VCaP (cell line): ENCODE results near the gene CRIP2.

Source experiments
- H3K27ac ChIP-seq: fragments of 450-650 bp; 2 replicates; pipeline ENCODE4 v1.5.1; 2017
- TF ChIP-seq, protein P1 (sequence below): fragments of 450-650 bp; conservative IDR thresholded peaks from 2 replicates; pipeline ENCODE4 v1.5.1; 2017; ENCODE audit warnings: mild to moderate bottlenecking, moderate library complexity

CRIP2 gene

DNA sequence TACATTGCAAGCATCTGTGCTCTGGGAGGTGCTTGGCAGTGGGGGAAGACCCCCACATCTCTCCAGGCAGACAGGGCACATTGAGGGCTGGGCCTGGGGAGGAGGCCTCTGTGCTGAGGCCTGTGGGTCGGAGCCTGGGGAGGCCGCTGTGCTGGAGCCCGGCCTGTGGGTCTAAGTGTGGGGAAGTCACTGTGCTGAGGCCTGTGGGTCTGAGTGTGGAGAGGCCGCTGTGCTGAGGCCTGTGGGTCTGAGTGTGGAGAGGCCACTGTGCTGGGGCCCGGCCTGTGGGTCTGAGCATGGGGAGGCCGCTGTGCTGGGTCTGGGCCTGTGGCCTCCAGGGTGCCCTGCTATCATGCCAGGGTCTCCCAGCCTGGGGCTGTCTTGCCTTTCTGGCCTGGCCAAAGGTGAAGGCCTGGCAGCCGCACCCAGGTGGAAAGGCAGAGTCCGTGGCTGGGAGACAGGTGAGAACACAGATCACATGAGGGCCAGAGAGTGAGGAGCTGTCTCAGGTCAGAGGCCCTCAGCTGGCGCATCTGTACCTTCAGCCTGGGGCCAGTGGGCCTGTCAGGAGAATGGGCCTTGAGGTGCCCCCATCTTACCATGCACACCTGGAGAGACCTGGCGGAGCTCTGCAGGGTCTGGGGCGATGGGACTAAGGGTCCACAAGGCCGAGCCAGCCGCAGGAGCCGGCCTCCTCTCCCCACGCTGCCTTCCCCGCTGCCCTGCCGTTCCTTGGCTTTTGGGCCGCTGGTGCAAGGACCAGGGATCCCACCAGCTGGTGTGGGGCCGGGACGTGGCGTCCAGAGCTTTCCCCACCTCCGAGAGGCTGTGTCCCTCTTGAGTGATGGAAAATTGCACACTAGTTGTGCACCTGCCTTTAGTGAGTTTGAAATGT, 18.6 kb upstream of the CRIP2 start:
- H3K27ac ChIP-seq: no peak overlapping the region
- TF ChIP-seq, protein P1, sequence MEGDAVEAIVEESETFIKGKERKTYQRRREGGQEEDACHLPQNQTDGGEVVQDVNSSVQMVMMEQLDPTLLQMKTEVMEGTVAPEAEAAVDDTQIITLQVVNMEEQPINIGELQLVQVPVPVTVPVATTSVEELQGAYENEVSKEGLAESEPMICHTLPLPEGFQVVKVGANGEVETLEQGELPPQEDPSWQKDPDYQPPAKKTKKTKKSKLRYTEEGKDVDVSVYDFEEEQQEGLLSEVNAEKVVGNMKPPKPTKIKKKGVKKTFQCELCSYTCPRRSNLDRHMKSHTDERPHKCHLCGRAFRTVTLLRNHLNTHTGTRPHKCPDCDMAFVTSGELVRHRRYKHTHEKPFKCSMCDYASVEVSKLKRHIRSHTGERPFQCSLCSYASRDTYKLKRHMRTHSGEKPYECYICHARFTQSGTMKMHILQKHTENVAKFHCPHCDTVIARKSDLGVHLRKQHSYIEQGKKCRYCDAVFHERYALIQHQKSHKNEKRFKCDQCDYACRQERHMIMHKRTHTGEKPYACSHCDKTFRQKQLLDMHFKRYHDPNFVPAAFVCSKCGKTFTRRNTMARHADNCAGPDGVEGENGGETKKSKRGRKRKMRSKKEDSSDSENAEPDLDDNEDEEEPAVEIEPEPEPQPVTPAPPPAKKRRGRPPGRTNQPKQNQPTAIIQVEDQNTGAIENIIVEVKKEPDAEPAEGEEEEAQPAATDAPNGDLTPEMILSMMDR: no peak

DNA sequence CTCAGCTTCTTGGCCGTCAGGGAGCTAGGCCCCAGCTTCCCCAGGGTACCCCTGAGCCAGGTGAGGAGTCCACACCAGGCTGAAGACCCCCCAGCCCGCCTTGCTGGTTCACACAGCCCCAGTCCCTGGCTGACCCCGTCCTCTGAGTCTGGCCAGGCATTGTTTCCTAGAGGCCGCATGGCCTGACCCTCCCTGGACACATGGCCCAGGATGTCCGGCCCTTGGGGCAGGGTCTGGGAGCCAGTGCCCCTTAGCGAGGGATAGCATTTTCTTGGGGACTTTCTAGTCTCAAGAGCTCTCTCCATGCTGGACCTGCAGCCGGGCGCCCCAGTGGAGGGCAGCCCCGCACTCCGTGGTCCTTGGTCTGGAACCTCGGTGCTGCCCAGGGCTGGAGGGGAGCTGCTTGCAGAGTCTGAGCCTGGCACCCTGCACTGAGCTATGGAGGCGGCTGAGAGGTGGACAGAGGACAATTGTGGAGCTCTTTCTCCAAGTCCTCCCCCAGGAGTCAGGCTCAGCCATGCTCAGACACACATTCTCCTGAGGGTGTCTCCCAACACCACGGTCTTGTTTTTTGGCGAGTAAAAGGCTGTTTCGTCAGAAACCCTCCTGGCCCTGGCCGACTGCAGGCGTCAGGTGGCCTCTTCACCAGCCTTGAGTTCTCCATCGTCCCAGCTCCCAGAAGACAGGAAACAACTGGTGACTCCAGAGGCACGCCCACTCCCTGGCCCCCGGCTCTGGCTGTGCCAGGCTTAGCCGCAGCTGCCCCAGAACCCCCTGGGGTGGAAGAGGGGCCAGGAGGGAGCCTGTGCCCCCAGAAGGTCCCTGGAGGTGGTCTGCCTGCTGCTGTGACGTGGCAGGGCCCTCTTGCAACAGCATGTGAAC, 17.6 kb upstream of the CRIP2 start:
- H3K27ac ChIP-seq: no peak overlapping the region
- TF ChIP-seq, protein P1: no peak

DNA sequence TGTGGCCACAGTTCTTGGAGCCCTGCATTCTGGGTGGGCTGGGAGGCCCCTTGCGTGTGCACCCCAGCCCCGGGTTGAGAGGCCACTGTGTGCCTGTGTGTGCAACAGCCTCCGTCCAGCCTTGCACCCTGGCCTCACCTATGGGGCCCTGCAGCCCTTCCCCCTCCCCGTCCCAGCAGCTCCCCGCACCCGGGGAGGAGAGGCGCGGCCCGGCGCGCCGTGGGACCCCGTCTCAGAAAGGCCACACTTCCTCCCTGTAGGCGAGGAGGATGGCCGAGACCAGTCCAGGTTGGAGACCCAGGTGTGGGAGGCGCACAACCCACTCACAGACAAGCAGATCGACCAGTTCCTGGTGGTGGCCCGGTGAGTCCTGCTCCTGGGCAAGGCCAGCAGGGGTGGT, 16.6 kb upstream of the CRIP2 start:
- TF ChIP-seq, protein P1: no peak
- no peak overlapping the region for H3K27ac ChIP-seq

DNA sequence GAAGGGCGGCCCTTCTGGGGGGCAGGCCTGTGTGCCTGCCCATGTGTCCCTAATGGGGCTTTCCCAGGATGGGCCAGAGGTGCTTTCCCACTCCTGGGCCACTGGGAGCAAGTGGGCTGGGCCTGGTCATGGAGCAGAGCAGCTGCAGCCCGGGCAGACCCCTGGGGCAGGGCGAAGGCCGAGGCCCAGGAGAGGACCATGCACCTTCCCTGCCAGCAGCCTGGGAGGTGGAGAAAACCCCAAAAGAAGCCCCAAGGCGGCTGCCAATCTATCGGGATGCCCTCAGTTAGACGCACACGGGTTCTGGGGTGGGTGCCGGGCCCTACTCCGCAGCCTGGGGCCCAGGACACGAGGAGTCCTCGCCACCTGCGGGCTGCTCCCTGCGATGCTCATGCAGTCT, 16.1 kb upstream of the CRIP2 start:
- TF ChIP-seq, protein P1: no peak
- H3K27ac ChIP-seq: no peak overlapping the region

DNA sequence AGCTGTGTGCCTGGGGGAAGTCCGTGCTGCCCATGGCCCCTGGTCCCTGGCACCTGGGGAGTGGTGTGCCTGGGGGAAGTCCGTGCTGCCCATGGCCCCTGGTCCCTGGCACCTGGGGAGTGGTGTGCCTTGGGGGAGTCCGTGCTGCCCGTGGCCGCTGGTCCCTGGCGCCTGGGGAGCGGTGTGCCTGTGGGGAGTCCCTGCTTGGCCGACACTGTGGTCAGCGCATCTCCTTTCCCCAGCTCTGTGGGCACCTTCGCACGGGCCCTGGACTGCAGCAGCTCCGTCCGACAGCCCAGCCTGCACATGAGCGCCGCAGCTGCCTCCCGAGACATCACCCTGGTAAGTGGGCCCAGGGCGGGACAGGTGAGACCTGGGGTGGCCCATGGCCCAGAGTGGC, 14.5 kb upstream of the CRIP2 start:
- no peak overlapping the region for H3K27ac ChIP-seq
- TF ChIP-seq, protein P1: no peak

DNA sequence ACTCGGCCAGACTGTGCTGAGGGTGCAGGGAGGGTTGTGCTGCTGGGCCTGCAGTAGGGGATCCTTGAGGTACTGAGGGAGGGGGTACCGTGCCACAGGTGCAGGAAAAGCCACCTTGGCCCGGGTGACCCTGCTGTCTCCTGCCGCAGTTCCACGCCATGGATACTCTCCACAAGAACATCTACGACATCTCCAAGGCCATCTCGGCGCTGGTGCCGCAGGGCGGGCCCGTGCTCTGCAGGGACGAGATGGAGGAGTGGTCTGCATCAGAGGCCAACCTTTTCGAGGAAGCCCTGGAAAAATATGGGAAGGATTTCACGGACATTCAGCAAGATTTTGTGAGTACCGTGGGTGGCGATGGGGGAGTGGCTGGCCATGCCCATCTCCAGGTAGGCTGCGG, 14.0 kb upstream of the CRIP2 start:
- TF ChIP-seq, protein P1: no peak
- H3K27ac ChIP-seq: no peak overlapping the region

DNA sequence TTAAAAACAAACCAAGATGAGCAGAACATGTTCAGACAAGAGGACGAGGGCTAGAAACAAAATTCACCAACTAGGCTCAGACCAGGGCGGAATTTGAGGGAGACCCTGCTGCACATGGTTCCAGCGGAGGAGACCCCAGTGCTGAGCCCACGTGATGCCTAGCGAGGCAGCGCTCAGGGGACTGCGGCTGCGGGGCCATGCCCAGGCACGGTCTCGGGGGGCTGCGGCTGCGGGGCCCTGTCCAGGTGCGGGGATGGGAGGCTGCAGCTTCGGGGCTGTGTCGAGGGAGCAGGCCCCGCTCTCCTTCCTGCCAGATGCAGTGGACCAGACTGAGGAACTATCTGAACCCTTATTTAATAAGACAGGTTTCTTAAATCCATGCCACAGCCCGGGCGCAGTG, 12.7 kb upstream of the CRIP2 start:
- TF ChIP-seq, protein P1: no peak
- no peak overlapping the region for H3K27ac ChIP-seq
